Dendritic cell treated with granulocyte-macrophage colony-stimulating factor and Interleukin-4, amounts not matched to agents 40 ng/mL and 50 ng/mL, for 4 days (primary cell): ENCODE measurements around the gene NUP210.

Source experiments
- H3K27ac Mint-ChIP-seq: one replicate; pipeline ENCODE4 v1.8.0; 2022; ENCODE audit warnings: mild to moderate bottlenecking, mixed read lengths
- H3K27me3 Mint-ChIP-seq: one replicate; pipeline ENCODE4 v1.8.0; 2022; ENCODE audit warnings: mild to moderate bottlenecking, mixed read lengths
- H3K36me3 Mint-ChIP-seq: one replicate; pipeline ENCODE4 v1.8.0; 2022; ENCODE audit warnings: low read depth, mixed read lengths
- H3K4me1 Mint-ChIP-seq: one replicate; pipeline ENCODE4 v1.8.0; 2022; ENCODE audit warnings: low read depth, mixed read lengths
- H3K4me3 Mint-ChIP-seq: one replicate; pipeline ENCODE4 v1.8.0; 2022; ENCODE audit warnings: mild to moderate bottlenecking, moderate library complexity, mixed read lengths
- H3K9me3 Mint-ChIP-seq: one replicate; pipeline ENCODE4 v1.8.0; 2022; ENCODE audit warnings: mixed read lengths
- intact Hi-C: fragments of 100-400 bp; cut with micrococcal nuclease; formaldehyde crosslinking; loops from one replicate; pipeline ENCODE4 v1.15.0; 2022

The NUP210 gene

DNA sequence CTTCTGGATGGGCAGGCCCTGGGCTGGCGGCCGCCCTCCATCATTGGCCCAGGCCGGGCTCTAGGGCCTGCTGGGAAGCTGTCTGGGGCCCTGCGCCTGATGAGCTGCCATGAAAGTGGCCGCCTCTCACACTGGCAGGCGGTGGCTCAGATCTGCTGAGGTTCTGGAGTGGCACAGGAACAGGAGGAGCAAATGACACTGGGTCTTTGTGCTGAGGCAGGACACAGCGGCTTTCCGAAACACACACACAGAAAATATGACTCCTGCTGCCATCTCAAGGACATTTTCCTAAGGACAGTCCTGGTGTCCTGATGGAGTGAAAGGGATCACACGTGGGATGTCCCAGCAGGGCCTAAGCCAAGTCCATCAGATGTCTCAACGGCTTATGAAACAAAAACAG, 103.5 kb downstream of the NUP210 start:
- peaks cover 87% of the 10 kb centered on the region for H3K36me3 Mint-ChIP-seq
- intact Hi-C loops, result no loop called here

DNA sequence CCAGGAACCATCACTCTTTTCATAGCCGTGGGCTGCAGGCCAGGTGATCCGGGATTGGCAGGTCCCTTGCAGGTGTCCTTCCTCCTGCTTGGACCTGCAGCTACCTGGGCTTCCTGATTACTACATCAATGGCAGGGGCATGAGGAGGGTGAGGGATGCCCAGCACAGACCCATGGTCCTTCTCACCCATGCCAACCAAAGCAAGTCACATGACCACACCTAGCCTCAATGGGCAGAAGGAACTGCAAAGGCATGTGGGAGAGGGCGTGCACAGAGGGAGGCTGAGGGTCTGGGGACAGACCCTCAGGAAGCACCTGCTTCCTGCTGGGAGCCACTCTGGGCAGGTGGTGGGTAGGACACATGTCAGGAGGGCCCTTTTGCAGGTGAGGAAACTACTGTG, 105.2 kb downstream of the NUP210 start:
- Mint-ChIP-seq H3K27ac (no peak overlapping the region), H3K36me3 (peaks cover 77% of the 10 kb centered on the region)

More for the DNA sequence above, 103.5 kb downstream of the NUP210 start:
- Mint-ChIP-seq H3K27me3 (no peaks in the 10 kb centered on the region), H3K27ac (no peak overlapping the region), H3K4me3 (no peak overlapping the region), H3K9me3 (no peaks in the 10 kb centered on the region), H3K4me1 (no peaks in the 10 kb centered on the region)

DNA sequence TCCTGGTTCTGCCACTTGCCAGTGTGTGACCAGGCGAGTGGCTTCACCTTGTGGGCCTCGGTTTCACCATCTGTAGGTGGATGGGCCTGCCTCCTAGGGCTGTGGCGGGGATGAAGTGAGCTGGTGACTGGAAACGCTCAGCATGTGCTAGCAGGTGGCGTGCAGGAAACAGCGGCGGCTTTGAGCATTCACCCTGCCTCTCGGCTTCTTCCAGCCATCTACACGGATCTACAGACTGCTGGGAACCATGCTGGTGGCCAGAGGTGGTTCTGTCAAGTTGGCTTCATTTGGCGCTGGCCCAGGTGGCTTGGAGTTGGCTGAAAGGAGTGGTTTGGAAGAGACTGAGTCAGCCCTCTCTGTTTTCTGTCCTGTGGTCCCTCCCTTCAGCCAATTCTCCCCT, 106.3 kb downstream of the NUP210 start:
- no peaks in the 10 kb centered on the region for H3K9me3 Mint-ChIP-seq
- H3K27ac Mint-ChIP-seq, result no peak overlapping the region
- no peaks in the 10 kb centered on the region for H3K4me1 Mint-ChIP-seq
- H3K27me3 Mint-ChIP-seq, result no peaks in the 10 kb centered on the region
- peaks cover 67% of the 10 kb centered on the region for H3K36me3 Mint-ChIP-seq
- intact Hi-C loops, result no loop called here
- no peak overlapping the region for H3K4me3 Mint-ChIP-seq

More for the DNA sequence above, 105.2 kb downstream of the NUP210 start:
- intact Hi-C loops, result no loop called here
- Mint-ChIP-seq H3K4me3 (no peak overlapping the region), H3K9me3 (no peaks in the 10 kb centered on the region), H3K27me3 (no peaks in the 10 kb centered on the region), H3K4me1 (no peaks in the 10 kb centered on the region)

DNA sequence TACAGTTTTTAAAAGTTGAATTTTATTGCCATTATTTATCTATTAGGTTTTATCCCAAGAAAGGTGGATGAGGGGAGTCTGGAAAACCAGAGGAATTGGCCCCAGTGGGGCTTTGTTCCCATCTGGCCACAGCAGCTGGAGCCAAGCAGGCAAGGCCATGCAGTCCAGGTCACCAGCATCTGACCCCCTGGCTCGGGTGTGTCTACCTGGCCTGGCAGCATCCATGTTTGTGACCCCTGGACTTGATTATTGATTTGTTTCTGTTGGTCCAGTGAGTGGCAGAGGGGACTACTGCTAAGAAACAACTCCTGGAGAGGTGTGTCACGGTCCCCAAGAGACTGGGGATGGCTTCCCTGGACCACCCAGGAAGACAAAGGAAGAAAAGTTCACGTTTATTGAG, 111.1 kb downstream of the NUP210 start:
- H3K9me3 Mint-ChIP-seq, result no peaks in the 10 kb centered on the region
- H3K36me3 Mint-ChIP-seq, result peaks cover 19% of the 10 kb centered on the region
- no peaks in the 10 kb centered on the region for H3K4me1 Mint-ChIP-seq
- H3K4me3 Mint-ChIP-seq, result no peak overlapping the region
- intact Hi-C loops, result no loop called here
- H3K27ac Mint-ChIP-seq, result no peak overlapping the region
- peaks cover 6% of the 10 kb centered on the region for H3K27me3 Mint-ChIP-seq

DNA sequence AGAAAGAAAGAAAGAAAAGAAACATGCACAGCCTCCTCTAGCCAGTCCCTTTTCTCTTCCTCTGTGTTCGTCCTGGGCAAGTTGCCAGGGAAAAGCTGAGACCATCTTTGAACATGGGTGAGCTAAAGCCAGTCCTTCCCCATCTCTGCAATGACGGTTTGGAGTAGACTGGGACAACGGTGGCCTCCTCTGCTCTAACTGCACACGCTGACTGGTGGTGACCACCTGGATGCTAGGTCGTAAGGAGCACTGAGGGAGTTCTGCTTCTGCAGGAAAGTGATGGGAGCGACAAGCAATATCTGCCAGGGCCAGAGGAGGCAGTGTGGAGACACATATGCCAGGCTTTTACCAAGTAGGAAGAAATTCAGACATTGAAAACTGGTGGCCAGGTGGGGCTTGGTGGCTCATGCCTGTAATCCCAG, 111.7 kb downstream of the NUP210 start:
- Mint-ChIP-seq H3K27me3 (peaks cover 6% of the 10 kb centered on the region), H3K9me3 (no peaks in the 10 kb centered on the region), H3K4me1 (no peaks in the 10 kb centered on the region), H3K36me3 (peaks cover 12% of the 10 kb centered on the region), H3K4me3 (no peak overlapping the region), H3K27ac (no peak overlapping the region)
- intact Hi-C loops, result no loop called here

DNA sequence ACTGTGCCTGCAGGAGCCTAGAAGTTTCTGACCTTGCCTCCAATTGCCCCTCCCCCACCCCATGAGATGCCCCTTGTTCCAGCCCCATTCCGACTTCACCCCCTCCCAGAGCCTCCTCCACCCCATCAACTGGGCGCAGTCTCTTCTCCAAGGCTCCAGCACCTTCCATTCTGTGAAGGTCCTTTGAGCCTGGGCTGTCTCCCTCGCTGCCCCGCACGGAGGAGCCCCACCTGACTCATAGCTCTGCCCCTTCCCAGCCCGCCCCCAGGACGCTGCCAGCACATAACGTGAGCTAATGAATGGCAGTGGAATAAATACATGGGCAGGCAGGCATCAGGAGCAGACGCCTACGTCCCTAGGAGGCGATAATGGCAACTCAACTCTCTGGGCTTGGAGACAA, 113.1 kb downstream of the NUP210 start:
- H3K4me3 Mint-ChIP-seq, result no peak overlapping the region
- no peak overlapping the region for H3K27ac Mint-ChIP-seq
- H3K4me1 Mint-ChIP-seq, result peaks cover 2% of the 10 kb centered on the region
- H3K9me3 Mint-ChIP-seq, result no peaks in the 10 kb centered on the region
- H3K36me3 Mint-ChIP-seq, result peaks cover 8% of the 10 kb centered on the region
- H3K27me3 Mint-ChIP-seq, result peaks cover 6% of the 10 kb centered on the region
- intact Hi-C loops, result no loop called here

DNA sequence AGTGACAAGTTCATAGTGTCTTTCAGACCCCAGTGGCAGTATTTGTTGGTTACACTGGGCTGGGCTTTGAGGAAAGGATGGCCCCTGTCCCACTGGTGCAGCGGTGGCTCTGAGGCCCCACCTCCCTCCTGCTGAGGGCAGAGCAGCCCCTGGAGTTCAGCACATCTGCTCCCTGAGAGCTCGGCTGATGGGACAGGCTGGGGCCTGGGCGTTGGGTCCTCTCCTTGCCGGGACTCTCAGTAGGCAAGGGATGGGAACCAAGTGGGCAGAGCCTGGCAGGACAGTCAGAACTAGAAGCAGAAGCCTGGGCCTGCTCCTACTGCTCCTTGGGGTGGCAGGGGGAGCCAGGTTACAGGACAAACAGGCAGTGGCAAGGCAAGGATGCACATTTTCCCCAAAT, 114.5 kb downstream of the NUP210 start:
- H3K9me3 Mint-ChIP-seq, result no peaks in the 10 kb centered on the region
- H3K27ac Mint-ChIP-seq, result no peak overlapping the region
- no peak overlapping the region for H3K4me3 Mint-ChIP-seq
- peaks cover 13% of the 10 kb centered on the region for H3K4me1 Mint-ChIP-seq
- peaks cover 4% of the 10 kb centered on the region for H3K36me3 Mint-ChIP-seq
- H3K27me3 Mint-ChIP-seq, result peaks cover 6% of the 10 kb centered on the region
- intact Hi-C loops, result no loop called here

DNA sequence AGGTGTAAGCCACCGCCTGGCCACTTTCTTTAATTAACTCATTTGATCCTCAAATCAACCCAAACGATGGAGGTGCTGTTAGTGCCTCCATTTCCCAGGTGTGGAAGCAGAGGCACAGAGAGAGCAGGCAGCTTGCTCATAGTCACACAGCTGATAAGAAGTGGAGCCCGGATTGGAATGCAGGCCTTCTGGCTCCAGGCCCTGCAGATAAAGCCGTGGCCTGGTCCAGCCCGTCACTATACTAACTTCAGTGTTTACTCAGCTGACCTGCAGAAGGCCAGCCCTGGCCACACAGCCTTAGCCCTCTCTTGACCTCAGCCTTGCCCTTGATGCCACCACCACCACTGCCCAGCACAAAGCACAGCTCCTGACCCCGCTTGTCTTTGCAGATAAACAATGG, 116.7 kb downstream of the NUP210 start:
- Mint-ChIP-seq H3K27ac (no peak overlapping the region), H3K4me1 (peaks cover 13% of the 10 kb centered on the region), H3K4me3 (no peak overlapping the region), H3K36me3 (no peaks in the 10 kb centered on the region), H3K27me3 (peaks cover 7% of the 10 kb centered on the region), H3K9me3 (no peaks in the 10 kb centered on the region)
- intact Hi-C loops, result no loop called here

DNA sequence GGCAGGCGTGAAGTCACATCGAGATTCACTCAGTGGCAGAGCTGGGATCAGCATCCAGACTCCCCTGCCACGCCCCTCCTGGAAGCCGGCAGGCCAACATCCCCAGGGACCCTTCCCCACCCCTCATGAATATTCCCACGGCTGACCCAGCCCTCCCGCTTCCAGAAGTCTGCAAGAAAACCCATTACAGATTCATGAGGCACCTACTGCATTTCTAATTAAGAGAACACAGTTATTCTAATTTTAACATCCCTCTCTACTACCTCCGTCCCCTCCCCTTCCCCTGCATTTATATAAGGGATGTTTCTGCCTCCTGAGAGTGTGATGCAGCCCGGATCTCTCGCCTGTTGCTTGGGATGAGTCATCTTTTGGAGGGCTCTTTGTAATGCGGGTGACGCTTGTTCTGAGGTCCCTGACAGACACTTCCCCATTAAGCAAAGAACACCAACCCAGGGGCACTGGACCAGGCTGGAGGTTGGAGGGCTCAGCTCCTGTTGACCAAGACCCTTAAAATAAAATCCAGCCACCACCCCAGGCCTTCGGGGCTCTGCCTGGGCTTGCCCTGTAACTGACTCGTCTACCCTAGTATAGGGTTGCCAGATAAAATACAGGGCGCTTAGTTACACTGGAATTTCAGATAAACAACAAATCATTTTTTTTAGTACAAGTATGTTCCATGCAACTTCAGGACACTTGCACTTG, 118.7 kb downstream of the NUP210 start:
- Mint-ChIP-seq H3K36me3 (no peaks in the 10 kb centered on the region), H3K27me3 (peaks cover 11% of the 10 kb centered on the region), H3K9me3 (no peaks in the 10 kb centered on the region), H3K27ac (no peak overlapping the region), H3K4me1 (peaks cover 19% of the 10 kb centered on the region), H3K4me3 (no peak overlapping the region)
- intact Hi-C loops, result no loop called here

DNA sequence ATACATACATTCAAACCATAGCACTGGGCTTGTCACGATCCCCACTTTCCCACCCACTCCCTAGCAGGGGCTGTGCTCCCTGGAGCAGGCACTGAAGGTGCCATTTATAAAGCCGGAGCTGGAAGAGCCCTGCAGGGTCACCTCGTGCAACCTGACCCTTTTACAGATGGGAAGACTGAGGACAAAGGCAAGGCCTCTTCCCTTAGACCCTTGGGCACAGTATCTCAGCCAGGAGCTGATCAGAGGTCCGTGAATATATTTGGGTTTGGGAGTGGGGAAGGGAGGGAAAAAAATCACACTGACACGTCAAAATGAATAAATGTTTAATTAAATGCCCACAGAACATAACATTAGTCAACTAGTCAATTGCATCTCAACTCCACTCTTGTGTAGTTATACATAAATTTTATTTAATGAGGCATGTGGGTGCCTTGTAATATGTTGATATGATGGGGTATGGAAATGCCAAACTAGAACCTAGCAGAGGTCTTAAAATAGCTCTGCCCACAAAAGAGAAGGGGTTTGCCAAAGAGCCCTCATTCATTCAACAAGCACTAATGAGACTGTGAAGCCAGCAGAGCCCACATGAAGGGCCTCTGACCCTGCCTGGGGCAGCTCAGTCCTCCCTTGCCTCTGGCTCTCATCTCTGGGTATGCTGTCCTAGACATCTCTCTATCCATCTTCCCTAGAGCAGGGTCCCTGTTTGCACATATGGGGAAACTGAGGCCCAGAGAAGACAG, 119.4 kb downstream of the NUP210 start:
- no peaks in the 10 kb centered on the region for H3K36me3 Mint-ChIP-seq
- no peak overlapping the region for H3K4me3 Mint-ChIP-seq
- no peaks in the 10 kb centered on the region for H3K9me3 Mint-ChIP-seq
- H3K4me1 Mint-ChIP-seq, result peaks cover 22% of the 10 kb centered on the region
- no peak overlapping the region for H3K27ac Mint-ChIP-seq
- H3K27me3 Mint-ChIP-seq, result peaks cover 14% of the 10 kb centered on the region
- intact Hi-C loops, result no loop called here

DNA sequence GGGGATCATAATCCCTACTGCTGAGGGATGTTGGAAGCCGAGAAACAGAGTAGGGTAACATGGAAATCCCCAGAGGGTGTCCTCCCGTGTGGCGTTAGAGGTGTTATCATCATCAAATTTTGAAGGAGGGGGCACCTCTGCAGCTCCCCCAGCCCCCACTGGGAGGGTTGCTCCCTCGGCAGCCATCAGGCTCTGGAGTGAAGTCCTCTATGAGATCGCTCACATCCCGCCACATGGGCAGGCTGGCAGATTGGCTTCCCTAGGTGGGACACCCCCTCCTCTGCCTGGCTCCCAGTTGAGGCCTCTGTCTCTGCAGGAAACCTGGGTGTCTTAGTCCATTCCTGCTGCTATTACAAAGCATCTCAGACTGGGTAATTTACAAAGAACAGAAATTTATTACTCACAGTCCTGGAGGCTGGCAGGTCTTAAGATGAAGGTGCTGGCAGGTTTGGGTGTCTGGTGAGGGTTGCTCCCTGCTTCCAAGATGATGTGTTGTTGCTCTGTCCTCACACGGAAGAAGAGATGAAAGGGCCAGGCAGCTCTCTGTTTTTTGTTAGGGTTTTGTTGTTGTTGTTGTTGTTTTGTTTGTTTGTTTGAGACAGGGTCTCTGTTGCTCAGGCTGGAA, 120.5 kb downstream of the NUP210 start:
- intact Hi-C loops, result no loop called here
- Mint-ChIP-seq H3K36me3 (no peaks in the 10 kb centered on the region), H3K4me3 (no peak overlapping the region), H3K27ac (no peak overlapping the region), H3K4me1 (peaks cover 22% of the 10 kb centered on the region), H3K27me3 (peaks cover 16% of the 10 kb centered on the region), H3K9me3 (no peaks in the 10 kb centered on the region)

DNA sequence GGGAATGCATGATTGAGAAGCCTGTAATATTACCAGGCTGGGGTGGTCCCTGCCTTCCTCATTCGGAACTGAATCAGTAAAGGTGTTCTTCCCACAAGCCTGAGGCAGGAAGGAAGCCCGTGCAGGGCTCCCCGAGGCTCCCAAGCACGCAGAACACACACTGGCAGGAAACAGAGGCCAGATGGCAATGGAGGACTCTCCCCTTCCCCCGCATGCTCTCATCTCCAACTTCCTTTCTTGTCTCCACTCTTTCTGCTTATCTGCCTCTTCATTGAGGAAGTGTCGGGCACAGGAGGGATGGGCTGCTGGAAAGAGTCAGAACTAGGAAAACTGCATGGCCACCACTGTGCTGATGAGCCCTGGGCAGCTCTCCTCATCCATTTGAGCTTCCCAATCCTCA, 123.5 kb downstream of the NUP210 start:
- H3K4me3 Mint-ChIP-seq, result no peak overlapping the region
- H3K9me3 Mint-ChIP-seq, result no peaks in the 10 kb centered on the region
- H3K36me3 Mint-ChIP-seq, result no peaks in the 10 kb centered on the region
- peaks cover 25% of the 10 kb centered on the region for H3K27me3 Mint-ChIP-seq
- H3K4me1 Mint-ChIP-seq, result peaks cover 16% of the 10 kb centered on the region
- no peak overlapping the region for H3K27ac Mint-ChIP-seq
- intact Hi-C loops, result no loop called here

DNA sequence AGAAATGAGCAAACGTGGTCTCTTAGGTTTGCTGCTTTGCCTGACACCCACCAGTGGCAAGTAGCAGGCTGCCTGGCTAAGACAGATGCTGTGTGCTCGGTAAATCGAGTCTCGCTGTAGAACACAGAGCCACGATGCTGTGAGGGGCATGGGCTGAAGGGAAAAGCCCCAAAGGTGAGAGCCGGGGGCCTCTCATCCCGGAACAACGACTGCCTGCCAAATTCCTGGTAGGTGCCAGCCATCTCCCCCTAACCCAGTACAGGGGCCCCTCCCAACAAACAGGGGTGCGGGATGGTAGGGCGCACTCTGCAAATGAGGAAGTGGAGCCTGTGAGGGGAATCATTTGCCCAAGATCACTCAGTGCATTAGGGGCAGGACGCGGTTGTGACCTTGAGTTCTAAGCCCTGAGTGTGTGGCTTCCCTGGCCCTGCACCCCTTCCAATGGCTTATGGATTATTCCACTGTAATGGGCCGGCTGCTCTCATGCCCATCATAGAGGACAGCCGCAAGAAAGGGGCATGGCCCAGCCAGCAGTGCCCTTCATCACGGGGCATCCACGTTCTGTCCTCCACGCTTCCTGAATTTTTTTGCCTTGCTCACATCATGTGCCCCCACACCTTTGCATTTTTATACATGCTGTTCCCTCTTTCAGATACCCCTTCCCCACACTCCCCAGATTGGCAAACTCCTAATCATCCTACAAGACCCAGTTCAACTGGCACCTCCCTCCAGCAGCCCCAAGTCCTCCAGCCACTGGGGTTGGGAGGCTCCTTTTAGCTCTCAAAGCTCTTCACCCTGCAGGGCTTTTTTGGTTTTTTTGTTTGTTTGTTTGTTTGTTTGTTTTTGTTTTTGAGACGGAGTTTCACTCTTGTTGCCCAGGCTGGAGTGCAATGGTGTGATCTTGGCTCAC, 125.4 kb downstream of the NUP210 start:
- Mint-ChIP-seq H3K27me3 (peaks cover 23% of the 10 kb centered on the region), H3K27ac (no peak overlapping the region), H3K36me3 (no peaks in the 10 kb centered on the region), H3K4me1 (peaks cover 9% of the 10 kb centered on the region), H3K4me3 (no peak overlapping the region), H3K9me3 (no peaks in the 10 kb centered on the region)
- intact Hi-C loops, result no loop called here
